Breast epithelium (tissue), 4 donors: ENCODE measurements around the gene TM9SF2. TPM values are rescaled to one million over a fixed set of nuclear protein-coding genes. Genes with fewer than 3 reads are reported as not detected.

ENCODE experiments used
- DNase-seq, 2 donors: peaks; one replicate each; pipeline ENCODE4 v3.0.0-alpha.2; 2019; ENCODE audit warnings: low spot score in 2 of 2
- H3K27ac ChIP-seq, 2 donors: fragments of 200-600 bp; sonication (generic) in 1 of 2; one replicate each; pipeline ENCODE4 v1.5.1; 2016 to 2019; ENCODE audit warnings: mild to moderate bottlenecking in 1 of 2
- H3K27me3 ChIP-seq, 2 donors: fragments of 200-600 bp; sonication (generic) in 1 of 2; one replicate each; pipeline versions ENCODE4 v1.5.1 to v1.6.0; 2017 to 2019; ENCODE audit warnings: control low read depth in 1 of 2, mild to moderate bottlenecking in 1 of 2
- H3K36me3 ChIP-seq: fragments of 200-600 bp; one replicate; pipeline ENCODE4 v1.5.1; 2019
- H3K4me1 ChIP-seq, 2 donors: fragments of 200-600 bp; sonication (generic); one replicate each; pipeline ENCODE4 v1.5.1; 2016 to 2019; ENCODE audit warnings: control low read depth in 1 of 2
- H3K4me3 ChIP-seq, 3 donors: fragments of 200-600 bp; sonication (generic); 1 replicate in 2 of 3; 2 replicates in 1 of 3; pipeline ENCODE4 v1.5.1; 2016 to 2019; ENCODE audit warnings: mild to moderate bottlenecking in 3 of 3, moderate library complexity in 2 of 3
- H3K9me3 ChIP-seq, 2 donors: fragments of 200-600 bp; sonication (generic) in 1 of 2; one replicate each; pipeline ENCODE4 v1.5.1; 2016 to 2019; ENCODE audit warnings: control low read depth in 1 of 2
- CTCF ChIP-seq, 3 donors: fragments of 450-650 bp; IDR thresholded peaks; one replicate each; pipeline ENCODE4 v1.5.1; 2016 to 2017; ENCODE audit warnings: antibody characterized with exemption in 3 of 3, mild to moderate bottlenecking in 3 of 3, moderate library complexity in 3 of 3
- POLR2A ChIP-seq: fragments of 450-650 bp; IDR thresholded peaks from one replicate; pipeline ENCODE4 v1.6.1; 2016; ENCODE audit warnings: antibody characterized with exemption, mild to moderate bottlenecking, moderate library complexity
- POLR2AphosphoS5 ChIP-seq, 3 donors: sonication (generic); formaldehyde crosslinking; IDR thresholded peaks; one replicate each; pipeline ENCODE4 v1.6.1; 2017; ENCODE audit warnings: antibody characterized with exemption in 3 of 3
- intact Hi-C: fragments of 100-400 bp; cut with DNase I; formaldehyde crosslinking; loops from one replicate; pipeline ENCODE4 v1.15.1; 2023; ENCODE audit warnings: low total_unique reads
- total RNA-seq, 3 donors: library from RNA; depleted of rRNA; stranded (reverse); fragments of >200 nt; gene quantifications; one replicate each; pipeline ENCODE4 v1.1.0, GENCODE V29; 2016

TM9SF2 gene
- total RNA-seq, 3 donors from 2014 or later, result 95.1 to 155 (median 107) TPM

DNA sequence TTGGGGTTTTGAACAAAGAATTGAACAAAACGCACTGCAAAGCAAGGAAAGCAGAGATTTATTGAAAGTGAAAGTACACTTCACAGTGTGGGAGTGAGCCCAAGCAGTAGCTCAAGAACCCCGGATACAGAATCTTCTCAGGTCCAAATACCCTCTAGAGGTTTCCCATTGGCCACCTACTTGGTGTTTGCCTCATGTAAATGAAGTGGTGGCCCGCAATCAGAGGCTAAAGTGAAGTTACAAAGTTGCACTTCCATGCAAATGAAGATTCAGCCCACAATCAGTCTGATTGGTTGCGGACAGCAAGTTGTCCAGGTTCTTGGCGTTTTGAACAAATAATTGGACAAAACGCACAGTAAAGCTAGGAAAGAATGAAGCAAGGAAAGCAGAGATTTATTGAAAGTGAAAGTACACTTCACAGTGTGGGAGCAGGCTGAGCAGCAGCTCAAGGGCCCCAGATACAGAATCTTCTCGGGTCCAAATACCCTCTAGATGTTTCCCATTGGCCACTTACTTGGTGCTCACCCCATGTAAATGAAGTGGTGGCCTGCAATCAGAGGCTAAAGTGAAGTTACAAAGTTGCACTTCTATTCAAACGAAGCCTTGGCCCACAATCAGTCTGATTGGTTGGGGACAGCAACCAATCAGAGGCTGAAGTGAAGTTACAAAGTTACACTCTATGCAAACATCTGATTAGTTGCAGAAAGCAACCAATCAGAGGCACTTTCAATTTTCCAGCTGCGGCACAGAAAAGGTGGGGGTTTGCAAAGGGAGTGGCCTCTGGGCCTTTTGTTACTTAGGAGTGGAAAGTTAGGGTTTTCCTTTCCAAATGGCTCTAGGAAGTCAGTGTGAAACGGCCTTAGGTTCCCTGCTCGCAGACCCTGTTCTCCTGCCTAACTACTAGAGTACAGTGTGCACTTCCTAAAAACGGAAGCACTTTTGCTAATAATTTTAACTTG, 4.8 kb upstream of the TM9SF2 start:
- Histone ChIP-seq H3K4me1 (peaks cover 0 to 5% of the 10 kb centered on the region in 2 donors), H3K9me3 (no peaks in the 10 kb centered on the region), H3K36me3 (no peaks in the 10 kb centered on the region), H3K27ac (peak overlapping the region; percentile 50 to 70), H3K27me3 (no peaks in the 10 kb centered on the region), H3K4me3 (peak overlapping the region; percentile 28 to 60 (median 46))
- intact Hi-C loops, result no loop called here
- peak in 1 of 2 donors; percentile 42 for DNase-seq
- no peak for TF ChIP-seq POLR2AphosphoS5 (IDR thresholded peaks at IDR 0.05)
- no peak for TF ChIP-seq POLR2A
- no peak for TF ChIP-seq CTCF (IDR thresholded peaks at IDR 0.05)

GRCh38 chr13:99498171-99499161, 2.8 kb upstream of the TM9SF2 start:
- Histone ChIP-seq H3K27me3 (no peaks in the 10 kb centered on the region), H3K36me3 (no peaks in the 10 kb centered on the region), H3K4me1 (peaks cover 0 to 18% of the 10 kb centered on the region in 2 donors), H3K4me3 (peak overlapping the region; percentile 51 to 67 (median 54)), H3K9me3 (no peaks in the 10 kb centered on the region), H3K27ac (peak overlapping the region; percentile 86 to 89)
- peak; percentile 98 for DNase-seq
- intact Hi-C loops, result no loop called here
- TF ChIP-seq CTCF (IDR thresholded peaks at IDR 0.05) (no peak), POLR2AphosphoS5 (IDR thresholded peaks at IDR 0.05) (peak; percentile 21 to 55 (median 27))

DNA sequence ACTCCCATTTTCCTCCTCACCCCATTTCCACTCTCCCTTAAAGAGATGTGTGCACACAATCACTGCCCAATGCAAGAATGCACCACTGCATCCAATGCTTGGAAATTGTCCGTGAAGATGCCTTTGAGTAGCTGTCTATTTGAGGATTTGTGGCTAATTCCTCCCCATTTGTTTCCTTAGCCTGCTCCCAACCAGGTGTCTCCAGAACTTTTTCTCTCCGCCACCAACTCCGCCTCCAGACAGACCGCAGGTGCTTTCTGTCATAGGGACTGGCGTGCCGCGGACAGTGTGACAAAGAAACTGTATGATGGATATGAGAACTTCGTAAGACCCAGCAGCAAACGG, 461 bp upstream of the TM9SF2 start:
- DNase-seq, result no peak
- Histone ChIP-seq H3K27ac (peak overlapping the region; percentile 90 to 94), H3K27me3 (no peaks in the 10 kb centered on the region), H3K4me3 (peak overlapping the region; percentile 74 to 92 (median 77)), H3K36me3 (no peaks in the 10 kb centered on the region), H3K9me3 (no peaks in the 10 kb centered on the region), H3K4me1 (peaks cover 0 to 23% of the 10 kb centered on the region in 2 donors)
- TF ChIP-seq CTCF (IDR thresholded peaks at IDR 0.05) (no peak), POLR2A (no peak), POLR2AphosphoS5 (IDR thresholded peaks at IDR 0.05) (no peak)
- intact Hi-C loops, result no loop called here

DNA sequence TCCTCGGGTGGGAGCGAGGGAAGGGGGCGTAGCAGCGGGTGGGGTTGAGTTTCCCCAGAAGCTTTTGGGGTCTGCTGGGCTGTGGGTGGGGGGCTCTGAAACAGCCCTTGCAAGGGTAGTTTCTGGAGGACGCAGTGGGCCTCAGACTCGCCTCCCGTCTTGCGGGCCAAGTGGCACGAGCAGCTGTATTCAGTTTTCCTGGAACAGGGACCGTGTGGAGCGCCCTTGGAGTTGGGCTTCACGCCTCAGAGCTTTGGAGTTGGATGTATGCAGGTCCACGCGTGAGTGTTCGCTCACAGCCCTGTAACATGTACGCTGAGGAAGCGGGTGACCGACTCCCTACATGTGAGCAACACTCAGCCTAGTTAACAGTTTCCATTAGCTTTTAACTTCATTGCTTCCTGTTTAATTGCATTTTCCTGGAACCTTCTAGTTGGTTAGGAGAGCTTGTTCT, 603 bp downstream of the TM9SF2 start:
- Histone ChIP-seq H3K4me1 (peaks cover 0 to 23% of the 10 kb centered on the region in 2 donors), H3K27ac (peak overlapping the region; percentile 90 to 94), H3K9me3 (no peaks in the 10 kb centered on the region), H3K36me3 (no peaks in the 10 kb centered on the region), H3K4me3 (peak overlapping the region; percentile 74 to 92 (median 77)), H3K27me3 (no peaks in the 10 kb centered on the region)
- intact Hi-C loops, result no loop called here
- TF ChIP-seq POLR2A (no peak), CTCF (IDR thresholded peaks at IDR 0.05) (no peak)
- no peak for DNase-seq
